HCT116 (cell line): ENCODE results near the gene C14orf132.

Experiments used
- EZH2phosphoT487 ChIP-seq: fragments of 200-600 bp; IDR thresholded peaks from 2 replicates; pipeline ENCODE4 v1.6.1; 2018; ENCODE audit warnings: antibody characterized with exemption, borderline replicate concordance
- POLR2A ChIP-seq: IDR thresholded peaks from 2 replicates; pipeline ENCODE4 v1.7.0; 2011; ENCODE audit warnings: borderline replicate concordance; ENCODE audit not compliant: insufficient read depth, insufficient read length; ENCODE audit errors: extremely low read depth
- POLR2AphosphoS5 ChIP-seq: IDR thresholded peaks from 2 replicates; pipeline ENCODE4 v1.6.1; 2011; ENCODE audit warnings: mild to moderate bottlenecking, low read depth, low read length, moderate library complexity
- RAD21 ChIP-seq: IDR thresholded peaks from 2 replicates; pipeline ENCODE4 v1.6.1; 2012; ENCODE audit warnings: low read depth, mild to moderate bottlenecking
- TF ChIP-seq, protein P1 (sequence below), 3 experiments: fragments of 200-600 bp in 1 of 3; sonication (generic) in 1 of 3; IDR thresholded peaks in 2 of 3; conservative IDR thresholded peaks in 1 of 3; 2 replicates each; pipeline ENCODE4 v1.5.1; 2012 to 2017; ENCODE audit warnings: low read depth in 2 of 3, low read length in 2 of 3, antibody characterized with exemption in 1 of 3, borderline replicate concordance in 1 of 3, control low read depth in 1 of 3, mild to moderate bottlenecking in 1 of 3, mixed read lengths in 1 of 3, mixed run types in 1 of 3, moderate library complexity in 1 of 3; ENCODE audit not compliant: insufficient read depth in 1 of 3
- TF ChIP-seq, protein P2 (sequence below): IDR thresholded peaks from 2 replicates; pipeline ENCODE4 v1.6.1; 2012; ENCODE audit warnings: low read depth
- TF ChIP-seq, protein P3 (sequence below): IDR thresholded peaks from 2 replicates; pipeline ENCODE4 v1.6.1; 2012

DNA sequence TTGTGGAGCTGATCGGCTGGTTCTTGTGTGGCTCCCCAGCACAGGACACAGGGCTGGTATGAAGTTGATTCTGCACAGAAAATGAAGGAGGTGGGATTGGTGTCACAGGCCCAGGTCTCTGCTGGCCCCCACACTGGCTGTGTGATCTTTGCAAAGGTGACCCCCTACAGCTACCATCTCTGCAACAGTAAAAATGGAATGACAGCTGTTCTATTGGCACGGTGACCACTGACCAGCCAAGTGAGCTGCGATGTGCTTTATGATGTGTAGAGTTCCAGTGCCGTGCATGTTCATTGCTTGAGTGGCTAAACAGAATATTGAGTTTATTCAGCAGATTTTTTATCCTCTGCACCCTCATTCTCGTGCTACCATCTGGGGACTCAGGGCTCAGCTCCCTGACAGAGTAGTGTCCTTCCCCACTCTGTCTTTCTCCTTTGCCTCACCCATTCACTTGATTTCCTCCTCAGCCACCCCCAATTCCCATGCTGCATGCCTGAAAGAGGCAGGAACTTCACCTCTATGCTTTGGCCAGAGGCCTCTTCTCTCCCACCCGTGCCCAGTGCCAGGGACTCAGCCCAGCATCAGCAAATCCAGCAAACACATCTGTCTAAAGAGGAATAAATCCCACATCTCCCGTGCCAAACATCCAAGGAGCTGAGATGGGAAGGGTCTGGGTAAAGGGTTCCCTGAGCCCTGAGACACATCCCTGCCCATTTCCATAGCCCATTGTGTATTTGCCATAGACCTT, 21.2 kb downstream of the C14orf132 start:
- TF ChIP-seq, protein P1, sequence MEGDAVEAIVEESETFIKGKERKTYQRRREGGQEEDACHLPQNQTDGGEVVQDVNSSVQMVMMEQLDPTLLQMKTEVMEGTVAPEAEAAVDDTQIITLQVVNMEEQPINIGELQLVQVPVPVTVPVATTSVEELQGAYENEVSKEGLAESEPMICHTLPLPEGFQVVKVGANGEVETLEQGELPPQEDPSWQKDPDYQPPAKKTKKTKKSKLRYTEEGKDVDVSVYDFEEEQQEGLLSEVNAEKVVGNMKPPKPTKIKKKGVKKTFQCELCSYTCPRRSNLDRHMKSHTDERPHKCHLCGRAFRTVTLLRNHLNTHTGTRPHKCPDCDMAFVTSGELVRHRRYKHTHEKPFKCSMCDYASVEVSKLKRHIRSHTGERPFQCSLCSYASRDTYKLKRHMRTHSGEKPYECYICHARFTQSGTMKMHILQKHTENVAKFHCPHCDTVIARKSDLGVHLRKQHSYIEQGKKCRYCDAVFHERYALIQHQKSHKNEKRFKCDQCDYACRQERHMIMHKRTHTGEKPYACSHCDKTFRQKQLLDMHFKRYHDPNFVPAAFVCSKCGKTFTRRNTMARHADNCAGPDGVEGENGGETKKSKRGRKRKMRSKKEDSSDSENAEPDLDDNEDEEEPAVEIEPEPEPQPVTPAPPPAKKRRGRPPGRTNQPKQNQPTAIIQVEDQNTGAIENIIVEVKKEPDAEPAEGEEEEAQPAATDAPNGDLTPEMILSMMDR (IDR thresholded peaks at IDR 0.05 in 2 of 3, conservative IDR thresholded peaks at IDR 0.05 in 1 of 3; ENCODE audit: borderline replicate concordance in 1 of 3, insufficient read depth in 1 of 3, low read depth in 2 of 3, low read length in 2 of 3): no peak
- TF ChIP-seq RAD21: no peak
- TF ChIP-seq EZH2phosphoT487: no peak
- TF ChIP-seq POLR2A: no peak
- no peak for TF ChIP-seq POLR2AphosphoS5
- TF ChIP-seq, protein P2, sequence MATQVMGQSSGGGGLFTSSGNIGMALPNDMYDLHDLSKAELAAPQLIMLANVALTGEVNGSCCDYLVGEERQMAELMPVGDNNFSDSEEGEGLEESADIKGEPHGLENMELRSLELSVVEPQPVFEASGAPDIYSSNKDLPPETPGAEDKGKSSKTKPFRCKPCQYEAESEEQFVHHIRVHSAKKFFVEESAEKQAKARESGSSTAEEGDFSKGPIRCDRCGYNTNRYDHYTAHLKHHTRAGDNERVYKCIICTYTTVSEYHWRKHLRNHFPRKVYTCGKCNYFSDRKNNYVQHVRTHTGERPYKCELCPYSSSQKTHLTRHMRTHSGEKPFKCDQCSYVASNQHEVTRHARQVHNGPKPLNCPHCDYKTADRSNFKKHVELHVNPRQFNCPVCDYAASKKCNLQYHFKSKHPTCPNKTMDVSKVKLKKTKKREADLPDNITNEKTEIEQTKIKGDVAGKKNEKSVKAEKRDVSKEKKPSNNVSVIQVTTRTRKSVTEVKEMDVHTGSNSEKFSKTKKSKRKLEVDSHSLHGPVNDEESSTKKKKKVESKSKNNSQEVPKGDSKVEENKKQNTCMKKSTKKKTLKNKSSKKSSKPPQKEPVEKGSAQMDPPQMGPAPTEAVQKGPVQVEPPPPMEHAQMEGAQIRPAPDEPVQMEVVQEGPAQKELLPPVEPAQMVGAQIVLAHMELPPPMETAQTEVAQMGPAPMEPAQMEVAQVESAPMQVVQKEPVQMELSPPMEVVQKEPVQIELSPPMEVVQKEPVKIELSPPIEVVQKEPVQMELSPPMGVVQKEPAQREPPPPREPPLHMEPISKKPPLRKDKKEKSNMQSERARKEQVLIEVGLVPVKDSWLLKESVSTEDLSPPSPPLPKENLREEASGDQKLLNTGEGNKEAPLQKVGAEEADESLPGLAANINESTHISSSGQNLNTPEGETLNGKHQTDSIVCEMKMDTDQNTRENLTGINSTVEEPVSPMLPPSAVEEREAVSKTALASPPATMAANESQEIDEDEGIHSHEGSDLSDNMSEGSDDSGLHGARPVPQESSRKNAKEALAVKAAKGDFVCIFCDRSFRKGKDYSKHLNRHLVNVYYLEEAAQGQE: no peak
- TF ChIP-seq, protein P3, sequence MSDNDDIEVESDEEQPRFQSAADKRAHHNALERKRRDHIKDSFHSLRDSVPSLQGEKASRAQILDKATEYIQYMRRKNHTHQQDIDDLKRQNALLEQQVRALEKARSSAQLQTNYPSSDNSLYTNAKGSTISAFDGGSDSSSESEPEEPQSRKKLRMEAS: no peak
